H1 (cell line): Measurements from ENCODE around the gene GINS3. TPM values are rescaled to one million over a fixed set of nuclear protein-coding genes. Genes with fewer than 3 reads are reported as not detected.
"Not testable (repeated sequence)": the region's sequence is repeated elsewhere in the genome, so short reads cannot be mapped to it uniquely, and the experiment has no call there.

Experiments used
- CTCF ChIA-PET: fragments of 300-600 bp; sonication (Branson Sonifier 250); formaldehyde crosslinking; loops from one replicate; lab custom pipeline; 2021; ENCODE audit not compliant: partially characterized antibody; lab: Charles Lee
- POLR2A ChIA-PET: fragments of 300-600 bp; sonication (Branson Sonifier 250); formaldehyde crosslinking; loops from one replicate; lab custom pipeline; 2021; ENCODE audit warnings: inconsistent platforms; ENCODE audit not compliant: partially characterized antibody; lab: Charles Lee
- DNase-seq, 2 experiments: peaks; one replicate each; pipeline versions ENCODE4 v3.0.0 to v3.0.0-alpha.2; 2010 to 2022; ENCODE audit warnings: low spot score in 2 of 2, low read depth in 1 of 2, mixed read lengths in 1 of 2
- FAIRE-seq: peaks from 2 replicates; lab custom pipeline; 2011; peaks lifted over from hg19 to GRCh38; lab: Jason Lieb, UNC
- H2AFZ ChIP-seq: 2 replicates; pipeline ENCODE4 v1.8.1; 2012; ENCODE audit warnings: low read length, inconsistent platforms
- H2AK5ac ChIP-seq: 2 replicates; pipeline ENCODE4 v1.6.1; 2013; ENCODE audit warnings: low read depth, low read length
- H2BK120ac ChIP-seq: replicated peaks from 2 replicates; pipeline ENCODE3; 2013; ENCODE audit warnings: low read depth, low read length, inconsistent platforms
- H2BK12ac ChIP-seq: 2 replicates; pipeline ENCODE4 v1.6.1; 2013; ENCODE audit warnings: low read depth, low read length
- H2BK15ac ChIP-seq: 2 replicates; pipeline ENCODE4 v1.6.1; 2013; ENCODE audit warnings: low read length
- H2BK20ac ChIP-seq: 2 replicates; pipeline ENCODE4 v1.6.1; 2013; ENCODE audit warnings: low read length
- H2BK5ac ChIP-seq: 2 replicates; pipeline ENCODE4 v1.6.1; 2013; ENCODE audit warnings: low read depth, low read length
- H3K14ac ChIP-seq: 2 replicates; pipeline ENCODE4 v1.6.1; 2013; ENCODE audit warnings: inconsistent platforms; ENCODE audit not compliant: insufficient read length
- H3K18ac ChIP-seq: 2 replicates; pipeline ENCODE4 v1.6.1; 2013; ENCODE audit warnings: low read length; ENCODE audit errors: extremely low read depth
- H3K23ac ChIP-seq: 2 replicates; pipeline ENCODE4 v1.6.1; 2013; ENCODE audit warnings: inconsistent platforms; ENCODE audit not compliant: insufficient read length
- H3K23me2 ChIP-seq: 2 replicates; pipeline ENCODE4 v1.6.1; 2013; ENCODE audit warnings: low read depth, low read length
- H3K27ac ChIP-seq: 2 replicates; pipeline ENCODE4 v1.6.1; 2011; ENCODE audit warnings: low read depth, low read length, inconsistent platforms
- H3K27me3 ChIP-seq, 4 experiments: replicated peaks in 1 of 4; 1 replicate in 1 of 4; 2 replicates in 3 of 4; pipeline versions ENCODE4 v1.6.1 to v1.8.1; 2011 to 2013; ENCODE audit warnings: low read length in 3 of 4, mild to moderate bottlenecking in 3 of 4, inconsistent platforms in 2 of 4, mixed read lengths in 2 of 4, moderate library complexity in 1 of 4; ENCODE audit not compliant: control insufficient read depth in 3 of 4, insufficient read depth in 3 of 4; ENCODE audit errors: extremely low read depth in 1 of 4
- H3K36me3 ChIP-seq, 4 experiments: 2 replicates each; pipeline versions ENCODE4 v1.6.1 to v1.8.1; 2011 to 2013; ENCODE audit warnings: mild to moderate bottlenecking in 4 of 4, low read length in 3 of 4, moderate library complexity in 2 of 4, control low read depth in 1 of 4, inconsistent platforms in 1 of 4; ENCODE audit not compliant: insufficient read depth in 4 of 4, control insufficient read depth in 2 of 4
- H3K4ac ChIP-seq: replicated peaks from 2 replicates; pipeline ENCODE3; 2013; ENCODE audit warnings: low read length, low read depth, mixed read lengths, inconsistent platforms; ENCODE audit not compliant: insufficient read length
- H3K4me1 ChIP-seq, 4 experiments: replicated peaks in 1 of 4; 1 replicate in 1 of 4; 2 replicates in 3 of 4; pipeline versions ENCODE4 v1.6.1 to v1.8.1; 2011 to 2013; ENCODE audit warnings: low read length in 3 of 4, inconsistent platforms in 2 of 4, mixed read lengths in 1 of 4; ENCODE audit not compliant: insufficient read depth in 4 of 4, control insufficient read depth in 3 of 4
- H3K4me2 ChIP-seq, 2 experiments: 2 replicates each; pipeline versions ENCODE4 v1.6.1 to v1.8.1; 2011 to 2013; ENCODE audit warnings: low read depth in 2 of 2, low read length in 2 of 2, control low read depth in 1 of 2, inconsistent platforms in 1 of 2, mild to moderate bottlenecking in 1 of 2; ENCODE audit not compliant: insufficient read depth in 1 of 2
- H3K4me3 ChIP-seq, 4 experiments: fragments of 200-600, 300-600 bp in 1 of 4; sonication (generic), shearing (Covaris generic), sonication (Bioruptor Twin) in 1 of 4; 2 replicates each; pipeline versions ENCODE4 v1.5.1 to v1.8.1; 2011 to 2016; ENCODE audit warnings: low read length in 4 of 4, low read depth in 3 of 4, control low read depth in 2 of 4, inconsistent platforms in 2 of 4, mild to moderate bottlenecking in 2 of 4, mixed read lengths in 1 of 4, moderate library complexity in 1 of 4; ENCODE audit not compliant: insufficient read depth in 2 of 4; ENCODE audit errors: extremely low read depth in 1 of 4
- H3K56ac ChIP-seq: replicated peaks from 2 replicates; pipeline ENCODE3; 2013; ENCODE audit warnings: low read depth, mild to moderate bottlenecking, mixed read lengths, low read length, inconsistent platforms; ENCODE audit not compliant: insufficient read length
- H3K79me1 ChIP-seq: 2 replicates; pipeline ENCODE4 v1.6.1; 2013; ENCODE audit warnings: low read depth, low read length, control low read depth
- H3K79me2 ChIP-seq, 2 experiments: 2 replicates each; pipeline versions ENCODE4 v1.6.1 to v1.8.1; 2012 to 2013; ENCODE audit warnings: low read length in 2 of 2, mild to moderate bottlenecking in 2 of 2, inconsistent platforms in 1 of 2; ENCODE audit not compliant: insufficient read depth in 2 of 2, control insufficient read depth in 1 of 2
- H3K9ac ChIP-seq, 4 experiments: replicated peaks in 1 of 4; 1 replicate in 1 of 4; 2 replicates in 3 of 4; pipeline versions ENCODE4 v1.6.1 to v1.8.1; 2011 to 2013; ENCODE audit warnings: low read depth in 3 of 4, low read length in 3 of 4, control low read depth in 2 of 4, mild to moderate bottlenecking in 2 of 4, moderate library complexity in 2 of 4, inconsistent platforms in 1 of 4; ENCODE audit errors: extremely low read depth in 1 of 4
- H3K9me3 ChIP-seq, 2 experiments: 2 replicates each; pipeline versions ENCODE4 v1.6.1 to v1.8.1; 2012 to 2013; ENCODE audit warnings: mild to moderate bottlenecking in 2 of 2, moderate library complexity in 2 of 2, control low read depth in 1 of 2, inconsistent platforms in 1 of 2, low read depth in 1 of 2, low read length in 1 of 2, mixed read lengths in 1 of 2; ENCODE audit not compliant: insufficient read depth in 2 of 2
- H4K20me1 ChIP-seq, 2 experiments: replicated peaks in 1 of 2; 2 replicates each; pipeline versions ENCODE3 to v1.8.1; 2011 to 2013; ENCODE audit warnings: inconsistent platforms in 2 of 2, low read length in 2 of 2, mild to moderate bottlenecking in 1 of 2; ENCODE audit not compliant: insufficient read depth in 2 of 2, control insufficient read depth in 1 of 2
- H4K5ac ChIP-seq: 2 replicates; pipeline ENCODE4 v1.6.1; 2013; ENCODE audit warnings: low read length, low read depth, mixed read lengths, inconsistent platforms; ENCODE audit not compliant: insufficient read length
- H4K8ac ChIP-seq: 2 replicates; pipeline ENCODE4 v1.8.0; 2013; ENCODE audit warnings: mild to moderate bottlenecking, moderate library complexity, low read length, inconsistent platforms; ENCODE audit not compliant: insufficient read depth; ENCODE audit errors: extremely low read depth
- H4K91ac ChIP-seq: replicated peaks from 2 replicates; pipeline ENCODE3; 2013; ENCODE audit warnings: low read length, mixed read lengths, inconsistent platforms; ENCODE audit not compliant: insufficient read length
- WGBS, 2 experiments: shearing (Covaris generic) in 1 of 2; methylation state at CpG; one replicate each; pipeline versions ENCODE4 v1.1.6 to v1.1.7; 2013 to 2015; ENCODE audit warnings: low lambda C conversion rate in 2 of 2, mixed read lengths in 2 of 2, inconsistent platforms in 1 of 2, low coverage in 1 of 2, missing lambda C conversion rate in 1 of 2; ENCODE audit not compliant: insufficient replicate concordance in 2 of 2, insufficient coverage in 1 of 2, insufficient read length in 1 of 2; ENCODE audit errors: extremely low coverage in 1 of 2, missing lambda C conversion rate in 1 of 2; 5-methylcytosine and 5-hydroxymethylcytosine counted together
- polyA plus RNA-seq, 7 experiments: library from polyadenylated mRNA; depleted of rRNA in 3 of 7; stranded (reverse) in 5 of 7; unstranded in 2 of 7; fragments of >200 nt in 5 of 7; fragments of 200-250 nt in 2 of 7; gene quantifications; 1 replicate in 5 of 7; 2 replicates in 1 of 7; 4 replicates in 1 of 7; pipeline versions ENCODE4 v1.2.1 to v1.2.3, GENCODE V29; 2011 to 2013; ENCODE audit warnings: missing spikeins in 2 of 7, mixed read lengths in 2 of 7
- total RNA-seq: library from RNA; stranded (reverse); fragmentation: NEBNext Ultra II Directional; extraction: Animal tissue kit (Norgen Biotek cat#: 25700); gene quantifications from 2 replicates; pipeline ENCODE4 v1.2.1, GENCODE V29; 2021

Gene GINS3
- total and polyA plus RNA-seq, 2 of the 8 experiments (the other 6 are each of a cell fraction or from before 2014, with no cell fraction given) = 12.9 to 15.4 TPM

GRCh38 chr16:58415961-58416360 is 23.7 kb downstream of the GINS3 start:
- H3K36me3 ChIP-seq, H3K27ac ChIP-seq, H3K14ac ChIP-seq, H2AFZ ChIP-seq, H4K5ac ChIP-seq, H2BK5ac ChIP-seq, H3K4me2 ChIP-seq, H4K20me1 ChIP-seq, H2BK120ac ChIP-seq, H2BK20ac ChIP-seq, H3K9ac ChIP-seq, H3K79me1 ChIP-seq, H3K18ac ChIP-seq, H3K23ac ChIP-seq, H3K4ac ChIP-seq, H4K8ac ChIP-seq, H2BK15ac ChIP-seq, H3K27me3 ChIP-seq, H3K4me3 ChIP-seq, FAIRE-seq, H3K79me2 ChIP-seq, H2BK12ac ChIP-seq, POLR2A ChIA-PET, DNase-seq, H2AK5ac ChIP-seq, H3K23me2 ChIP-seq, H3K56ac ChIP-seq, H3K9me3 ChIP-seq, H4K91ac ChIP-seq: not testable (repeated sequence)
- WGBS, 2 experiments = 97% methylated on average over 5 of the region's 5 CpGs; no CpG with 5 or more reads in 1 of the 2 experiments
- CTCF ChIA-PET = interaction anchor here (0.6 to 1.1 kb wide), 6 partner anchors 11 to 116 kb away, joined by 3 to 4 read pairs (median 3); no protein-coding TSS in a partner anchor
- H3K4me1 ChIP-seq = peaks cover 3 to 11% (median 5%) of the 10 kb centered on the region in 4 experiments
